GM12878 (cell line): ENCODE measurements around the gene CNGB1. TPM values are rescaled to one million over a fixed set of nuclear protein-coding genes. Genes with fewer than 3 reads are reported as not detected.

Experiments used
- ATAC-seq: fragments of 200-7000 bp; cut with Tn5 transposase; 3 replicates; pipeline ENCODE4 v1.9.1; 2020; ENCODE audit warnings: mild to moderate bottlenecking, moderate library complexity
- BruUV-seq: library from RNA; stranded (reverse); fragments of 400-500 nt; replicated peaks from 2 replicates; lab custom pipeline; 2021; lab: Mats Ljungman, UMichigan
- CTCF ChIA-PET: fragments of 300-600 bp; sonication (Branson Sonifier 250); formaldehyde crosslinking; extraction: SDS; loops from one replicate; lab custom pipeline; 2021; ENCODE audit warnings: inconsistent platforms; lab: Yijun Ruan, JAX
- POLR2A ChIA-PET: fragments of 350-600 bp; formaldehyde crosslinking; extraction: SDS; loops from one replicate; lab custom pipeline; 2021; ENCODE audit warnings: inconsistent platforms; lab: Charles Lee
- RAD21 ChIA-PET: fragments of 300-600 bp; sonication (Branson Sonifier 250); formaldehyde crosslinking; loops from one replicate; lab custom pipeline; 2023; ENCODE audit warnings: antibody characterized with exemption; ENCODE audit not compliant: unreplicated experiment; lab: Charles Lee
- SMC1A ChIA-PET: fragments of 300-600 bp; sonication (Branson Sonifier 250); formaldehyde crosslinking; loops from one replicate; lab custom pipeline; 2023; ENCODE audit not compliant: unreplicated experiment, uncharacterized antibody; lab: Charles Lee
- DNase-seq: peaks from one replicate; pipeline ENCODE4 v3.0.0-alpha.2; 2011; ENCODE audit warnings: low read depth, low spot score
- FAIRE-seq: peaks from 3 replicates; lab custom pipeline; 2011; peaks lifted over from hg19 to GRCh38; lab: Jason Lieb, UNC
- H2AFZ ChIP-seq: 2 replicates; pipeline ENCODE4 v1.6.0; 2011; ENCODE audit warnings: low read depth, low read length, control low read depth; ENCODE audit not compliant: control insufficient read depth
- H3K27ac ChIP-seq: 2 replicates; pipeline ENCODE4 v1.5.1; 2011; ENCODE audit warnings: control low read depth; ENCODE audit not compliant: control insufficient read depth, insufficient read depth
- H3K27me3 ChIP-seq, 2 experiments: replicated peaks in 1 of 2; 2 replicates each; pipeline versions ENCODE4 v1.6.0 to v1.6.1; 2011; ENCODE audit warnings: low read length in 1 of 2; ENCODE audit not compliant: control insufficient read depth in 2 of 2, insufficient read depth in 2 of 2
- H3K36me3 ChIP-seq, 2 experiments: 2 replicates each; pipeline ENCODE4 v1.5.1; 2011; ENCODE audit warnings: low read length in 1 of 2; ENCODE audit not compliant: control insufficient read depth in 2 of 2, insufficient read depth in 2 of 2
- H3K4me1 ChIP-seq: 2 replicates; pipeline ENCODE4 v1.6.1; 2011; ENCODE audit warnings: mild to moderate bottlenecking, low read length, moderate library complexity, mixed read lengths; ENCODE audit not compliant: control insufficient read depth, insufficient read depth
- H3K4me2 ChIP-seq: 2 replicates; pipeline ENCODE4 v1.6.0; 2011; ENCODE audit warnings: control low read depth; ENCODE audit not compliant: control insufficient read depth, insufficient read depth
- H3K4me3 ChIP-seq: fragments of 200-600 bp; sonication (generic); 2 replicates; pipeline ENCODE4 v1.5.1; 2016
- H3K79me2 ChIP-seq: 2 replicates; pipeline ENCODE4 v1.6.0; 2011; ENCODE audit warnings: low read length; ENCODE audit not compliant: control insufficient read depth, insufficient read depth
- H3K9ac ChIP-seq: 2 replicates; pipeline ENCODE4 v1.8.0; 2011; ENCODE audit warnings: low read length, control low read depth, mixed read lengths; ENCODE audit not compliant: control insufficient read depth, insufficient read depth
- H3K9me3 ChIP-seq: replicated peaks from 3 replicates; pipeline ENCODE4 v1.5.1; 2011; ENCODE audit warnings: mild to moderate bottlenecking, low read length; ENCODE audit not compliant: control insufficient read depth, insufficient read depth
- H4K20me1 ChIP-seq: 2 replicates; pipeline ENCODE4 v1.6.0; 2011; ENCODE audit not compliant: control insufficient read depth, insufficient read depth
- E2F8 ChIP-seq: fragments of 450-650 bp; IDR thresholded peaks from 2 replicates; pipeline ENCODE4 v1.6.1; 2018; ENCODE audit warnings: mild to moderate bottlenecking, low read depth, moderate library complexity; ENCODE audit not compliant: partially characterized antibody
- MTA2 ChIP-seq: fragments of 450-650 bp; IDR thresholded peaks from 2 replicates; pipeline ENCODE4 v1.6.1; 2016; ENCODE audit warnings: low read depth, mild to moderate bottlenecking, moderate library complexity
- SREBF2 ChIP-seq: IDR thresholded peaks from 2 replicates; pipeline ENCODE4 v1.6.1; 2012; ENCODE audit warnings: mild to moderate bottlenecking, low read length
- TCF7 ChIP-seq: IDR thresholded peaks from 2 replicates; pipeline ENCODE4 v1.6.1; 2014; ENCODE audit warnings: antibody characterized with exemption, borderline replicate concordance
- YY1 ChIP-seq: IDR thresholded peaks from 2 replicates; pipeline ENCODE4 v1.6.1; 2011; ENCODE audit warnings: low read depth, mild to moderate bottlenecking, low read length
- ZNF24 ChIP-seq: fragments of 450-650 bp; IDR thresholded peaks from 2 replicates; pipeline ENCODE4 v1.6.1; 2017; ENCODE audit warnings: antibody characterized with exemption, mild to moderate bottlenecking
- ZNF622 ChIP-seq: fragments of 450-650 bp; IDR thresholded peaks from 2 replicates; pipeline ENCODE4 v1.6.1; 2017; ENCODE audit warnings: mild to moderate bottlenecking, inconsistent platforms
- WGBS: methylation state at CpG from one replicate; pipeline ENCODE4 v1.1.6; 2016; ENCODE audit warnings: low lambda C conversion rate; ENCODE audit not compliant: insufficient replicate concordance, insufficient coverage; ENCODE audit errors: missing lambda C conversion rate; 5-methylcytosine and 5-hydroxymethylcytosine counted together
- in situ Hi-C: fragments of 300-500 bp; cut with MboI; formaldehyde crosslinking; loops from 9 replicates; pipeline ENCODE4 v1.14.3; 2018; ENCODE audit warnings: mixed read lengths
- intact Hi-C: fragments of 100-400 bp; cut with micrococcal nuclease; formaldehyde crosslinking; loops from one replicate; pipeline ENCODE4 v1.14.2; 2022; ENCODE audit not compliant: unreplicated experiment
- polyA plus RNA-seq, 11 experiments: library from polyadenylated mRNA; depleted of rRNA in 4 of 11; unstranded in 6 of 11; stranded (reverse) in 5 of 11; fragments of >200 nt; fragmentation: Nextera tagmentation in 4 of 11; fragmentation: Illumina TruSeq in 1 of 11; extraction: Ambion mirVana in 4 of 11; extraction: Trizol in 1 of 11; gene quantifications; 1 replicate in 1 of 11; 2 replicates in 10 of 11; pipeline versions ENCODE4 v1.2.1 to v1.2.3, GENCODE V29; 2011 to 2016; ENCODE audit warnings: inconsistent platforms in 2 of 11, missing spikeins in 2 of 11, low read depth in 1 of 11
- total RNA-seq, 4 experiments: library from RNA; depleted of rRNA in 3 of 4; stranded (reverse); fragments of >200 nt in 3 of 4; fragmentation: Illumina TruSeq in 1 of 4; extraction: Trizol in 1 of 4; gene quantifications; 2 replicates each; pipeline versions ENCODE4 v1.2.1 to v1.2.3, GENCODE V29; 2013 to 2021
- TF ChIP-seq, protein P1 (sequence below), 3 experiments: IDR thresholded peaks in 2 of 3; conservative IDR thresholded peaks in 1 of 3; 2 replicates each; pipeline ENCODE4 v1.5.1; 2011; ENCODE audit warnings: low read depth in 3 of 3, low read length in 3 of 3, mild to moderate bottlenecking in 3 of 3, control low read depth in 2 of 3, moderate library complexity in 2 of 3, inconsistent platforms in 1 of 3, mixed read lengths in 1 of 3; ENCODE audit not compliant: control insufficient read depth in 2 of 3, insufficient read depth in 1 of 3; ENCODE audit errors: extremely low read depth in 1 of 3
- TF ChIP-seq, protein P2 (sequence below): IDR thresholded peaks from 2 replicates; pipeline ENCODE4 v1.6.1; 2011; ENCODE audit warnings: borderline replicate concordance, low read depth, mild to moderate bottlenecking, moderate library complexity, low read length; ENCODE audit not compliant: insufficient read depth, poor library complexity, severe bottlenecking
- TF ChIP-seq, protein P3 (sequence below): IDR thresholded peaks from 2 replicates; pipeline ENCODE4 v1.6.1; 2011; ENCODE audit warnings: low read depth, low read length, improper control_type of control experiment, borderline replicate concordance
- TF ChIP-seq, protein P4 (sequence below): fragments of 150-350 bp; IDR thresholded peaks from 2 replicates; pipeline ENCODE4 v1.6.1; 2014; ENCODE audit warnings: mild to moderate bottlenecking, low read depth, low read length

The CNGB1 gene
- total and polyA plus RNA-seq, 10 of the 15 experiments (the other 5 are each of a cell fraction or from before 2014, with no cell fraction given) = 0.03 TPM; not detected in 9

- DNase-seq (no peak), ATAC-seq (no peak), FAIRE-seq (no peak)
- Histone ChIP-seq H4K20me1 (no peaks in the 10 kb centered on the region), H2AFZ (no peak overlapping the region), H3K27ac (no peak overlapping the region), H3K36me3 (no peaks in the 10 kb centered on the region; a peak in 1 of 4 replicates), H3K9ac (no peak overlapping the region), H3K4me3 (no peak overlapping the region), H3K4me2 (no peak overlapping the region), H3K4me1 (peaks cover 5% of the 10 kb centered on the region), H3K9me3 (no peaks in the 10 kb centered on the region), H3K79me2 (peaks cover 4% of the 10 kb centered on the region), H3K27me3 (no peaks in the 10 kb centered on the region)
- WGBS = 89% methylated on average over 18 of the region's 18 CpGs
- intact Hi-C loops (no loop called here), in situ Hi-C loops (no loop called here)
- RAD21 ChIA-PET = no interaction called here
- SMC1A ChIA-PET = no interaction called here
- POLR2A ChIA-PET = no interaction called here
- CTCF ChIA-PET = no interaction called here
- BruUV-seq = no TSS peak
- TF ChIP-seq MTA2 (no peak), ZNF24 (no peak), SREBF2 (no peak), ZNF622 (no peak), E2F8 (no peak), TCF7 (no peak), YY1 (no peak)
- TF ChIP-seq, protein P1, sequence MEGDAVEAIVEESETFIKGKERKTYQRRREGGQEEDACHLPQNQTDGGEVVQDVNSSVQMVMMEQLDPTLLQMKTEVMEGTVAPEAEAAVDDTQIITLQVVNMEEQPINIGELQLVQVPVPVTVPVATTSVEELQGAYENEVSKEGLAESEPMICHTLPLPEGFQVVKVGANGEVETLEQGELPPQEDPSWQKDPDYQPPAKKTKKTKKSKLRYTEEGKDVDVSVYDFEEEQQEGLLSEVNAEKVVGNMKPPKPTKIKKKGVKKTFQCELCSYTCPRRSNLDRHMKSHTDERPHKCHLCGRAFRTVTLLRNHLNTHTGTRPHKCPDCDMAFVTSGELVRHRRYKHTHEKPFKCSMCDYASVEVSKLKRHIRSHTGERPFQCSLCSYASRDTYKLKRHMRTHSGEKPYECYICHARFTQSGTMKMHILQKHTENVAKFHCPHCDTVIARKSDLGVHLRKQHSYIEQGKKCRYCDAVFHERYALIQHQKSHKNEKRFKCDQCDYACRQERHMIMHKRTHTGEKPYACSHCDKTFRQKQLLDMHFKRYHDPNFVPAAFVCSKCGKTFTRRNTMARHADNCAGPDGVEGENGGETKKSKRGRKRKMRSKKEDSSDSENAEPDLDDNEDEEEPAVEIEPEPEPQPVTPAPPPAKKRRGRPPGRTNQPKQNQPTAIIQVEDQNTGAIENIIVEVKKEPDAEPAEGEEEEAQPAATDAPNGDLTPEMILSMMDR (IDR thresholded peaks at IDR 0.05 in 2 of 3, conservative IDR thresholded peaks at IDR 0.05 in 1 of 3; ENCODE audit: control insufficient read depth in 2 of 3, extremely low read depth in 1 of 3, insufficient read depth in 1 of 3, low read depth in 3 of 3, low read length in 3 of 3) = no peak
- TF ChIP-seq, protein P2, sequence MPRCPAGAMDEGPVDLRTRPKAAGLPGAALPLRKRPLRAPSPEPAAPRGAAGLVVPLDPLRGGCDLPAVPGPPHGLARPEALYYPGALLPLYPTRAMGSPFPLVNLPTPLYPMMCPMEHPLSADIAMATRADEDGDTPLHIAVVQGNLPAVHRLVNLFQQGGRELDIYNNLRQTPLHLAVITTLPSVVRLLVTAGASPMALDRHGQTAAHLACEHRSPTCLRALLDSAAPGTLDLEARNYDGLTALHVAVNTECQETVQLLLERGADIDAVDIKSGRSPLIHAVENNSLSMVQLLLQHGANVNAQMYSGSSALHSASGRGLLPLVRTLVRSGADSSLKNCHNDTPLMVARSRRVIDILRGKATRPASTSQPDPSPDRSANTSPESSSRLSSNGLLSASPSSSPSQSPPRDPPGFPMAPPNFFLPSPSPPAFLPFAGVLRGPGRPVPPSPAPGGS = no peak
- TF ChIP-seq, protein P3, sequence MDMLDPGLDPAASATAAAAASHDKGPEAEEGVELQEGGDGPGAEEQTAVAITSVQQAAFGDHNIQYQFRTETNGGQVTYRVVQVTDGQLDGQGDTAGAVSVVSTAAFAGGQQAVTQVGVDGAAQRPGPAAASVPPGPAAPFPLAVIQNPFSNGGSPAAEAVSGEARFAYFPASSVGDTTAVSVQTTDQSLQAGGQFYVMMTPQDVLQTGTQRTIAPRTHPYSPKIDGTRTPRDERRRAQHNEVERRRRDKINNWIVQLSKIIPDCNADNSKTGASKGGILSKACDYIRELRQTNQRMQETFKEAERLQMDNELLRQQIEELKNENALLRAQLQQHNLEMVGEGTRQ = no peak
- TF ChIP-seq, protein P4, sequence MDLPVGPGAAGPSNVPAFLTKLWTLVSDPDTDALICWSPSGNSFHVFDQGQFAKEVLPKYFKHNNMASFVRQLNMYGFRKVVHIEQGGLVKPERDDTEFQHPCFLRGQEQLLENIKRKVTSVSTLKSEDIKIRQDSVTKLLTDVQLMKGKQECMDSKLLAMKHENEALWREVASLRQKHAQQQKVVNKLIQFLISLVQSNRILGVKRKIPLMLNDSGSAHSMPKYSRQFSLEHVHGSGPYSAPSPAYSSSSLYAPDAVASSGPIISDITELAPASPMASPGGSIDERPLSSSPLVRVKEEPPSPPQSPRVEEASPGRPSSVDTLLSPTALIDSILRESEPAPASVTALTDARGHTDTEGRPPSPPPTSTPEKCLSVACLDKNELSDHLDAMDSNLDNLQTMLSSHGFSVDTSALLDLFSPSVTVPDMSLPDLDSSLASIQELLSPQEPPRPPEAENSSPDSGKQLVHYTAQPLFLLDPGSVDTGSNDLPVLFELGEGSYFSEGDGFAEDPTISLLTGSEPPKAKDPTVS = no peak
Observed at GRCh38 chr16:57995721-57996405, 24.9 kb upstream of the CNGB1 start.
